Measurements from ENCODE around the gene MUC4. TPM values are rescaled to one million over a fixed set of nuclear protein-coding genes. Genes with fewer than 3 reads are reported as not detected.

MUC4 gene
- total and polyA plus RNA-seq, 2 of the 4 experiments (the other 2 are of a cell fraction), result not detected

DNA sequence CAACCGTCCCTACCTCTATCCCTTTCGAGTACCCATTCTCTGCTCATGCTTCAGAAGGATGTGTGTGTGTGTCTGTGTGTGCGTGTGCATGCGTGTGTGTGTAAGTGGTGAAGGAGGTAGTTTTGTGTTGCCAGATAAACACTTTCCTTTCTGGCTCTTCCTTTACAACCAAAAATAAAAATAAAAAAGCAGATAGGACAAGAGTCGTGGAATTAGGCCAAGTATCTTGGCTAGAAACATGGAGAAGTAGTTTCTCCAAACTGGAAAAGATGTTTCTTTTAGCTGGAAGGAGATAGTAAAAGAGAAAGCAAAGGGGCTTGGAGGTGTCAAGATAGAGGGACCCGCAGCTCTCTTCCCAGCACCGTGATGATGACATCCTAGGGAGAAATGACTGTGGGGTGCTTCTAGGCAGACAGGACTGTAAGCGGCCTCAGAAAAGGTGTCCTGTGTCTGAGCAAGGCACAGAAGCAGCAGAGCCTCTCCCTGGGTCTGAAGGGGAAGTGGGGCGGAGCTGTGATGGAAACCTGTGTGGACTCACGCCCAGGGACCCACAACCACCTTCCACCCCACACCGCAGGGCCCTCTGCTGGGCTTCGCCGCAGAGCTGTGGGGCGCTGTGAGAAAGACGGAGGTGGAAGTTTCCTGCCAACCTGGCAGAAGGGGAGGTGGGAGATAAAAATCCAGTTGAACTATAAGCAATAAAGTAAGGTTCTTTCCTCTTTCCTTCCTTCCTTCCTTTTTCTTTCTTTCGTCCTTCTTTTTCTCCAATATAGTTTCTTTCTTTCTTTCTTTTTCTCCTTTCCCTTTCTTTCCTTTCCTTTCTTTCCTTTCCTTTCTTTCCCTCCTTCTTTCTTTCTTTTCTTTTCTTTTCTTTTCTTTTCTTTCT is 55.7 kb downstream of the MUC4 start (continued):
- no peak for TF ChIP-seq MAFK (IDR thresholded peaks at IDR 0.05; ENCODE audit: low read depth, low read length)

GRCh38 chr3:195755391-195755790 is 56.3 kb downstream of the MUC4 start:
- BruUV-seq (replicated peaks), result no TSS peak
- dilution Hi-C loops (cut with HindIII; ENCODE audit: low sequenced_read_pairs, unreplicated experiment) (no loop called here), intact Hi-C loops (cut with micrococcal nuclease) (no loop called here), in situ Hi-C loops (cut with MboI; ENCODE audit: low sequenced_read_pairs) (loop anchor here (5.0 kb wide), 1 partner anchor 52 kb away; no protein-coding TSS in a partner anchor)
- no peak overlapping the region for H3K18ac ChIP-seq (ENCODE audit: low read depth, low read length)
- H2BK20ac ChIP-seq (ENCODE audit: low read depth, low read length), result no peak overlapping the region
- POLR2A ChIA-PET (ENCODE audit: unreplicated experiment), result no interaction called here
- no peak overlapping the region for H3K27ac ChIP-seq (ENCODE audit: insufficient read depth, low read length)
- no peak overlapping the region for H3K4me3 ChIP-seq (ENCODE audit: insufficient read depth, low read depth, low read length)
- ATAC-seq (ENCODE audit: low read depth) (no peak), DNase-seq (no peak)
- peaks cover 43% of the 10 kb centered on the region for H3K27me3 ChIP-seq (ENCODE audit: control insufficient read depth, insufficient read depth, low read length)
- no peak overlapping the region for H3K23ac ChIP-seq (ENCODE audit: low read depth, low read length)
- WGBS, 2 experiments (ENCODE audit: extremely low coverage in 2 of 2, insufficient read length in 1 of 2), result no CpG with 5 or more reads among the region's 7 CpGs
- no peak overlapping the region for H2AFZ ChIP-seq (replicated peaks; ENCODE audit: low read length, poor library complexity)
- CTCF ChIA-PET, result no interaction called here
- no peaks in the 10 kb centered on the region for H4K20me1 ChIP-seq (ENCODE audit: insufficient read depth, low read length)
- no peak overlapping the region for H2AK5ac ChIP-seq (ENCODE audit: low read depth, low read length)
- H2AK9ac ChIP-seq (replicated peaks; ENCODE audit: low read depth, low read length, poor library complexity), result no peak overlapping the region
- H3K4ac ChIP-seq (ENCODE audit: low read depth, low read length), result no peak overlapping the region
- H4K91ac ChIP-seq (ENCODE audit: insufficient read depth, low read depth, low read length), result no peak overlapping the region
- H3K4me2 ChIP-seq (ENCODE audit: low read depth, low read length), result no peak overlapping the region
- no peaks in the 10 kb centered on the region; the same call in 1 of the 2 replicates for H3K9me1 ChIP-seq (ENCODE audit: insufficient read depth, low read length)
- H3K9me3 ChIP-seq (ENCODE audit: control insufficient read depth, insufficient read depth, low read length), result no peaks in the 10 kb centered on the region
- no peak overlapping the region for H3K14ac ChIP-seq (replicated peaks; ENCODE audit: low read depth, low read length)
- no peak overlapping the region for H4K5ac ChIP-seq (ENCODE audit: low read depth, low read length)
- H2BK120ac ChIP-seq (ENCODE audit: low read depth, low read length), result no peak overlapping the region
- no peak overlapping the region for H2BK15ac ChIP-seq (ENCODE audit: low read depth, low read length)
- no peak overlapping the region for H3K9ac ChIP-seq (ENCODE audit: low read depth, low read length)
- H4K8ac ChIP-seq (ENCODE audit: low read depth in 2 of 2, low read length in 2 of 2), result no peak overlapping the region
- no peaks in the 10 kb centered on the region for H3K79me1 ChIP-seq (ENCODE audit: low read depth in 1 of 2, low read length in 2 of 2)
- H2BK5ac ChIP-seq (ENCODE audit: low read depth, low read length, poor library complexity, severe bottlenecking), result no peak overlapping the region
- no peak overlapping the region for H3K56ac ChIP-seq (ENCODE audit: extremely low read depth, insufficient read depth, low read length)
- H3K36me3 ChIP-seq (ENCODE audit: control insufficient read depth, insufficient read depth, low read length), result no peaks in the 10 kb centered on the region
- H3K4me1 ChIP-seq (ENCODE audit: control insufficient read depth, insufficient read depth, low read length), result no peaks in the 10 kb centered on the region
- TF ChIP-seq CTCF (conservative IDR thresholded peaks at IDR 0.05; ENCODE audit: low read depth, low read length), result no peak
- no peak for TF ChIP-seq MXI1 (IDR thresholded peaks at IDR 0.05; ENCODE audit: borderline replicate concordance, low read depth, low read length)
- no peak for TF ChIP-seq FOS (IDR thresholded peaks at IDR 0.05; ENCODE audit: low read depth, low read length)
- TF ChIP-seq SMC3 (IDR thresholded peaks at IDR 0.05; ENCODE audit: low read depth, low read length), result no peak
- no peak for TF ChIP-seq RCOR1 (IDR thresholded peaks at IDR 0.05; ENCODE audit: insufficient replicate concordance, low read length)
- no peak for TF ChIP-seq RAD21 (IDR thresholded peaks at IDR 0.05; ENCODE audit: low read length)
- no peak for TF ChIP-seq ELK1 (IDR thresholded peaks at IDR 0.05; ENCODE audit: borderline replicate concordance, low read depth, low read length)
- no peak for TF ChIP-seq NFE2L2 (IDR thresholded peaks at IDR 0.05; ENCODE audit: low read depth, low read length)
- TF ChIP-seq, protein P1, sequence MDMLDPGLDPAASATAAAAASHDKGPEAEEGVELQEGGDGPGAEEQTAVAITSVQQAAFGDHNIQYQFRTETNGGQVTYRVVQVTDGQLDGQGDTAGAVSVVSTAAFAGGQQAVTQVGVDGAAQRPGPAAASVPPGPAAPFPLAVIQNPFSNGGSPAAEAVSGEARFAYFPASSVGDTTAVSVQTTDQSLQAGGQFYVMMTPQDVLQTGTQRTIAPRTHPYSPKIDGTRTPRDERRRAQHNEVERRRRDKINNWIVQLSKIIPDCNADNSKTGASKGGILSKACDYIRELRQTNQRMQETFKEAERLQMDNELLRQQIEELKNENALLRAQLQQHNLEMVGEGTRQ (IDR thresholded peaks at IDR 0.05; ENCODE audit: low read depth, low read length), result no peak
- no peak for TF ChIP-seq RFX5 (IDR thresholded peaks at IDR 0.05; ENCODE audit: low read depth, low read length)
- TF ChIP-seq MAZ (IDR thresholded peaks at IDR 0.05; ENCODE audit: borderline replicate concordance, low read depth, low read length), result no peak
- TF ChIP-seq MAFK (IDR thresholded peaks at IDR 0.05; ENCODE audit: low read depth, low read length), result no peak

All from IMR-90 (cell line).